DMS153 (cell line): ENCODE measurements around the gene IGSF11.
"Not testable (repeated sequence)": the region's sequence is repeated elsewhere in the genome, so short reads cannot be mapped to it uniquely, and the experiment has no call there.

ENCODE experiments used
- DNase-seq: peaks from one replicate; lab custom pipeline; 2025; lab: John Stamatoyannopoulos, UW

Gene IGSF11

DNA sequence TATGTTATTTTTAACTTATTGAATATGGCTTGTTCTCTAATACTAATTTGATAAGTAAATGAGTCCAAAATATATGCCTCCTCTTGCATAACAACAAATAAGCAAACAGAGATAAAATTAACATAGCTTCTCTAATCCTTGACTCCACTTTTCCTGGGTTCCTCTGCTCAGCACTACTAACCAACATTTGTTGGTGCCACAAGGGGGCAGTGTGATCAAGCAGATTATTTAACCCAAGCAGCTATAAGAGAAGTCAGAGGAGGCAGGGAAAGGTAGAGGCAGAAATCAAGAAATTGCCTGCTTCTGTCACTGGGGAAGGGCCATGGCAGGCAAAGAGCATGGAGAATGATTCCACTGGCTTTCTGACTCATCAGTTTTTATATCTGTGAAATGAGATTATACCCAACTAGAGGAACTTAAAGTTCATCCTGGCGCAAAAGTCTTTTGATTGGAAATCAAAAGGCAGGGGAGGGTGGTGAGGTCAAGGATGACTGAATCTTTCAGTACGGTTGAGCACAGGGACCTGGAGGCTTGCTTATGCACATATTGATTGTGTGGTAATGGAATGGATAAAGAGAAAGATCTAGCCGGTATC is 152.2 kb downstream of the IGSF11 start:
- DNase-seq = peak; percentile 9

DNA sequence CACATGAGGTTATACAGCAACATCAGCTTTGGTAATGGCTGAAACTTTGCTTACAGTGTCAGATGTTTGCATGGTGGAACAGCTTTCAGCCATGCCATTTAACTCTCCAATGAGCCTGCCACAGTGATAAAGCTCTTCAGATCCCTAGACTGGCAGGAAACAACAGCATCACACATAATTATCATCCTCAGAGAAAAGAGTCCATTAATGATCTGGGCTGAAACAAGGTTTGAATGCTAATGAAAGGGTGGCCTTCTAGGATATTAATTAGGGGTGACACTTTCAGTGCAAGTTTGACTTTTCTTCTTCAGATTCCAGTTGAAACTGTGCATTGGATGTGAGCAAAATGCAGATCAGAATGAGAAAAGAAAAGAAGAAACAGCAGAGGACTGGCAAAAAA is 166.6 kb downstream of the IGSF11 start:
- DNase-seq = no peak

DNA sequence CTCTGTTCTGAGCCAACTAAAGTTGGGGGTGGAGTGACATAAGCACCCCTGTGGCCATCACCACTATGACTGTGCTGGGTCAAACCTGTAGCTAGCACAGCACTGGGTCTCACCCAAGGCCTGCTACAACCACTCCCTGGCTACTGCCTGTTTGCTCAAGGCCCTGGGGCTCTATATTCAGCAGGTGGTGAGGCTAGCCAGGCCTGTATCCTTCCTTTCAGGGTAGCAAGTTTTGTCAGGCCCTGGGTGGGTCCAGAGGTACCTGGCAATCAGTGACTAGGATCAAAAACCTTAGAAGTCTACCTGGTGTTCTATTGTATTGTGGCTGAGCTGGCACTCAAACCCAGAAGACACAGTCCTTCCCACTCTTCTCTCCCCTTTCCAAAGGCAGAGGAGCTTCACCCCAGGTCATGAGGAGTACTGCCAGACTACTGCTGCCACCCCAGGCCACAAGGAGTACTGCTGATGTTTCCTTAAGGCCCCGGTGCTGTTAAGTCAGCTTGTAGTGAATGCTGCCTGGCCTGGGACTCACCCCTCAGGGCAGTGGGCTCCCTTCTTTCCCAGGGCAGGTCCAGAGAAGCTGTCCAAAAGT is 170.8 kb downstream of the IGSF11 start:
- no peak for DNase-seq

DNA sequence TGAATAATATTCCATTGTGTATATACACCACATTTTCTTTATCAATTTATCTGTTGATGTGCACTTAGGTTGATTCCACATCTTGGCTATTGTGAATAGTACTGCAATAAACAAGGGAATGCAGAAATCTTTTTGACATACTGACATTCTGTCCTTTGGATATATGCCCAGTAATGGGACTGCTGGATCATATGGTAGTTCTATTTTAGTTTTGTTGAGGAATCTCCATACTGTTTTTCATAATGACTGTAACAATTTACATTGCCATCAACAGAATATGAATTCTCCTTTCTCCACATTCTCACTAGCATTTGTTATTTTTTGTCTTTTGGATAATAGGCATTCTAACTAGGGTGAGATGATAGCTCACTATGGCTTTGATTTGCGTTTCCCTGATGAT is 174.7 kb downstream of the IGSF11 start:
- DNase-seq = no peak

DNA sequence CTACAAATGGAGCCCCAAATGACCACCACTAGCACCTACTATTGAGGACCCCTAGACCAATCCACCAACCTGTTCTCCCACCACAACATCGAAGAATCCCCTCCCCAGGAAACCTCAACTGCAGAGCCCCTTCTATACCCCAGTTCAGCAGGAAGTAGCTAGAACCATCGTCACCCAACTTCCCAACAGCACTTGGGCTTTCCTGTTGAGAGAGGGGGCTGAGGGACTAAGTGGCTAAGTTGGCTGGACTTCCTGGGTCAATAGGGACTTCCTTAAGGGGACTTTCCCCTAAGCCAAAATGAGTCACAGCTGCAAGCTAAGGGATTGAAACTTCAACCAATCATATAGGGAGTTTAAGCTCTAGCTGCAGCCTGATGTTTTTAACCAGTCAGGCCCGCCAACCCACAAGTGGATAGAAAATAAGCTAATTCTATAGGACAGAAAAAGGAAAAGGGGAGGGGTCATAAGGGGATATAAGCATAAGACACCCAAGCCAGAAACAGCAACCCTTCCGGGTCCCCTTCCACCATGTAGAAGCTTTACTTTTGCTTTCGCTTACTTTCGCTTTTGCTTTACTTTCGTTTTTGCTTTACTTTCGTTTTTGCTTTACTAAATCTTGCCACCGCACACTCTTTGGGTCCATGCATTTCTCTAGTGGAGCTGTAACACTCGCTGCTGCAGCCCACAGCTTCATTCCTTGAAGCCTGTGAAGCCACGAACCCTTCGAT is 183.0 kb downstream of the IGSF11 start:
- DNase-seq = not testable (repeated sequence)

DNA sequence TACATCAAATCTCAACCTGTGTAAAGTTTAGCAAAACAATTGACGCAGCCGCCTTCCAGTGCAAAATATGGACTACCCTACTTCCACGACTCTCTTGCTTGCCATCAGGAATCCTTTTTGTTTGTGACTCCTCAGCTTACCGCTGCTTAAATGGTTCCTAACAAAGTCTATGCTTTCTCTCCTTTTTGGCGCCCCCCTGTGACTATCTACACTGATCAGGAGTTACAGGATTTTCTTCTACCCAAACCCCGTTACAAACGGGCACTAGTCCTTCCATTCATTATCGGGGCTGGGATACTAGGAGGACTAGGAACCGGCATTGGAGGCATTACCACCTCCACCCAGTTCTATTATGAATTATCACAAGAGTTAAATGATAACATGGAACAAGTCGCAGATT is 184.0 kb downstream of the IGSF11 start:
- no peak for DNase-seq
